GM19351 (cell line): ENCODE measurements around the gene MLN.

Source experiments
- ATAC-seq: cut with Tn5 transposase; IDR thresholded peaks from one replicate; pipeline ENCODE4 v1.9.1; 2021; ENCODE audit warnings: mild to moderate bottlenecking, moderate library complexity; ENCODE audit not compliant: unreplicated experiment

The MLN gene, protein sequence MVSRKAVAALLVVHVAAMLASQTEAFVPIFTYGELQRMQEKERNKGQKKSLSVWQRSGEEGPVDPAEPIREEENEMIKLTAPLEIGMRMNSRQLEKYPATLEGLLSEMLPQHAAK

DNA sequence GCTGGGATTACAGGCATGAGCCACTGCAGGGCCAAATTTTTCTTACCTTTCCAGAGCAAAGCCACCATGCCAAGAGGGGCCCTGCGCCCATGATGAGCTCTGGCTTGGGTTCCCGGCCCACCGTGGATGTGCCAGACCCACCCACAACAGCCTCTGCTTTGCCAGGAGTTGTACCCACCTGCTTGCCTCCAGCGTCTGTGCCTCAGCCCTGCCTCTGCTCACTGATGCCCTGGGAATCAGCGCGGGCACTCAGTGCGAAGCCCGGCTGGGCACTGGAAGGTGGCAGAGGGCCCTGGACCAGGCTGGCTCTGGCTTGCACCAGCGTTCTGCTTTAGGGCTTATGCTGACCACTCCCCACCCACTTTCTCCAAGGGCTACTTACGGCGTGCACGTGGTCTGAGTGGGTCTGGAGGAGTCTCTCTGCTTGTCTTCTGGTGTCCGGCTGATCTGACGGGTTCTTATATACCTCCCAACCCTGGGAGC is at the start of gene MLN:
Gene MLN (minus strand): TSS at position 433 of the 483 bp plus-strand sequence. CDS start 2,840 bp downstream, outside the sequence.
- no peak for ATAC-seq

DNA sequence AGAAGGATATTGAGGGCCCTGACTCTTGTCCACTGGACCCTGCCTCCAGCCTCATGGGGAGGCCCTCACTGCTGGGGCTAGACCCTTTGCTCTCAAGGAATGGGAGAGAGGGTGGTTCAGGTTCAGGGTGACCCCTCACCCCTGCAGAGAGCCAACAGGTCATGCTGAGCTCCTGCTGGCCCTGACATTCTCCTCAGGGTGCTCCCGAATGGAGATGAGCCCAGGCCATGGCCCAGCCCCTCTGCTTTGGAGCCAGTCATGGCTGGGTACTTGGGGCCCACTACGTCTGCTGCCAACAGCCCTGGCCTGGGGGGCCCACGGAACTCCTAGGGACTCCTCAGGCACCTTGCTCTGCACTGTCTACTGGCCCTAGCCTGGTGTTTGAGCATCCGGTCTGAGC is 49.2 kb upstream of the MLN start:
- ATAC-seq, result no peak

DNA sequence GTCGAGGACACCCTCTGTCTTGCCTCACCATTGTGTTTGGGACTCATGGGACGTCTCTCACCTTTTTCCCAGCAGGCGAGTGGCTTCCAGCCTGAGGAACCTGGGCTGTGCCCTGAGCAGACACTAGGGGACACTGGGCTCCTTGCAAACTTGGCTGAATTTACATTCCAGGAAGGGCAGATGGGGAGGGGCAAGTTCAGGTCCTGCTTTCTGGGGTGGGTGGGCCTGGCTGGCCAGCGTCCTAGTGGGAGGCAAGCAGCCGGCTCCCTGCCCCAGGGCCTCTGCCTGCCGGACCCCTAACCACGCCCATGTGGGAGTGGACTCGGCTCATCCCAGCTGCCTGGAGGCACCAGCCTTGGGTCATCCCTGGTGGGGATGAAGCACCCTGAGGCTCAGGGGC is 48.2 kb upstream of the MLN start:
- no peak for ATAC-seq

DNA sequence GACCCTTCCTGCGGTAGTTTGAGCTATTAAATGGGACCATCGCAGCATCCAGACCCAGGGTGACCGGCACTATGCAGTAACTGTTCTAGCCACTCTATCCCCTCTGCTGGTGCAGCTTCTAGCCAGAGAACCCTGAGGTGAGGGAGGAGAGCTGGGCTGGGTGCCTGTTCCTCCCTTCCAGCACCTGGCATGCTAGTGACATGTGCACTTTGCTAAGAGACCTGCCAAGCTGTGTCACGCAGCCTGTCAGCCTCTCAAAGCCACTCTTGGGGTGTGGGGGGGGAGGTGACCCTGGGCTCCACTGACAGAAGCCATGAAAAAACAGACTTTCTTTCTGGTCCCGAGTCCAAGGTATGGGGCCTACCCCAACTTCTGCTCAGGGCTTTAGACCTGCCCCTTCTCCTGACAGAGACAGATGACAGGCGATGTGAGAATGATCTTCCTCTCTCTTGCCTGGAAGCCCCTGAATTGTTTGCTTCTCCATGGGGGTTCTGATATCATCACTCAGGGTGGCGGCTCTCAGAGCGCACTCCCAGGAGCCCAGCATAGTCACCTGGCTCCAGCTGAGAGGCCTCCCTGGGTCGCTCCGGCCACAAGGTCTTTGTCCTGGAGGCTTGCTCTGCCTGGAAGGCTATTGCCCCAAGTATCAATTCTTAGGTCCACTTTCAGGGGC is 47.2 kb upstream of the MLN start:
- no peak for ATAC-seq

DNA sequence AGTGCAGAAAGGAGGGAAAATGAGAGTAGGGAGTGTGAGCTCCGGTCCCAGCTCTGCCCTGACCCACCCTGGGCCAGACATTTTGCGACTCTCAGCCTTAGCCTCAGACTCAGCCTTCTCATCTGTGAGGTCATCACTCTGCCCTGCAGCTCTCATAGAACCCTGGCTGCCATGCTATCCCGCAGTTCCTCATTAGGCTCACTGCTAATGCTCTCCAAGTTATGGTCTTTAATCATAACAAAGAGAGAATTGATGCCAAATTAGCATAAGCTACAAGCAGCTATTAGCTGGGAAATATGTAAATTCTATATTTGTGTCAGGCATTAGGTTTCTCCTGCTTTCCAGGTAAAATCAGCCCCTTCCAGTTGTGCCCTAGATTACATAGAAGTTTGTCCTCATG is 46.5 kb upstream of the MLN start:
- ATAC-seq, result no peak

DNA sequence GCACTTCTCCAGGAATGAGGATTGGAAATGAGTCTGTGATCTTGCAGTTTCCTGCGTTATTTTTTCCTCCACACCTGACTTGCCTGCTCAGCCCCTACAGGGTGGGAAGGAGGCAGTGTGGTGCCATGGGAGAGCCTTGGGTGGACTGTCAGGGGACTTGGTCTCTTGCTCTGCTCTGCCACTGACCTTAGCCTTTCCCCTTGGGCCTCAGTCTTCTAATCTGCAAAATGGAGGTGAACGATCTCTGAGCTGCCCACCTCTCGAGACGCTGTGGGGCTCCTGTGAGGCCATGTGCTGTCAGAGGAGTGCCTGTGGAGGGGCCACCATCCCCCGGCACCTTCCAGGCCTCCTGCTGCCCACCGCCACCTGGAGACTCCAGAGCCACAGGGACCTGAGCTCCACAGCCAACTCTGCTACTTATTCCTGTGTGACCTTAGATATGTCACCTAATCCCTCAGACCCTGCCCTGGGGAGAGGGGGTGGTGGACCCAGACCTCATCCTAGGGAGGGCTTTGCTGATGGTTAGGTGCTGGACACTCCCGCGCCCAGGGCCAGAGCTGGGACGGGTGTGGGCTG is 45.8 kb upstream of the MLN start:
- ATAC-seq, result no peak

DNA sequence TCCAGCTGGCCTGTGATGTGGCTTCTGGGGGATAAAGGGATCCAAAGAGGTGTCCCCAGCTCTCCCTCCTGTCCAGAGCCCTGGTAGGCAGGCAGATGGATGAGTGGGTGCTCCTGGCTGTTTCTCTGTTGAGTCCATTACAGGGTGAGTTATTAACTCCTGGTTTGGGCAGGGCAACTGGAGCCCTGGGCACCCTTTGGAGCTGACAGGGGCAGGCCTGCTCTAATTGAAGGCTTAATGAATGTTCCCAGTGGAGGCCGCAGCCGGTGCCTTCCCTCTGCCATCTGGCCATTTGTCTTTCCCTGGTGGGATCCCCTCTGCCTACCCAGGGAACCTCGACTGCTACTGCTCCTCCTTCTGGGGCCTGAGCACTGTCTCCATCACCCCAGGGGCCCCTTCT is 44.7 kb upstream of the MLN start:
- ATAC-seq, result no peak

DNA sequence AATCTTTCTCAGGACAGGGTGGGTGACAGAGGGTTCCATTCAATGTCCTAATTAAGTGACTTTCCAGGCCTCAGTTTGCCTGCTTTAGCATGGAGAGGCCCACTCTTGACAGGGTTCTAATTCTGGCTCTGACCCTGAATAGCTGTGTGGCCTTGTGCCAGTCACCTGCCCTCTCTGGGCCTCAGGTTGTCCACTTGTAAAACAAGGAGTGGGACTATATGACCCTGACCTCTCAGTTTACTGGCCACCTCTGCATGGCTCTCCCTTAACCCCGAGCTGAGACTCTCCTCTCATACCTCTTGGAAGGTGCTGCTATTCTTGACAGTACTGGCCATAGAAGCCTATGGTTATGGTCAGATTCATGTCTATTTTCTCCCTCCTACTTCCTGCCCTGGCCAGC is 44.1 kb upstream of the MLN start:
- ATAC-seq, result no peak

DNA sequence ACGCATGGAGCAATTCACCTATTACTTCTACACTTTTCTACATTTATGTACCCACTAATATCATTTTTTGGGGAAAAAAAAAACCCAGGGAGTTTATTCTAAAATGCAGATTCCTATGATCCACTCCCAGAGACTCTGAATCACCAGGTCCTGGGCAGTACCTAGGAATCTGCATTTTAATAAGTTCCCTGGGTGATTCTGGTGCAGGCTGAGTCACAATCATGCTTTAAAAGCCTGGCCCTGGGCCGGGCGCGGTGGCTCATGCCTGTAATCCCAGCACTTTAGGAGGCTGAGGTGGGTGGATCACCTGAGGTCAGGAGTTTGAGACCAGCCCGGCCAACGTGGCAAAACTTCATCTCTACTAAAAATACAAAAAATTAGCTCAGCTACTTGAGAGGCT is 43.3 kb upstream of the MLN start:
- no peak for ATAC-seq

DNA sequence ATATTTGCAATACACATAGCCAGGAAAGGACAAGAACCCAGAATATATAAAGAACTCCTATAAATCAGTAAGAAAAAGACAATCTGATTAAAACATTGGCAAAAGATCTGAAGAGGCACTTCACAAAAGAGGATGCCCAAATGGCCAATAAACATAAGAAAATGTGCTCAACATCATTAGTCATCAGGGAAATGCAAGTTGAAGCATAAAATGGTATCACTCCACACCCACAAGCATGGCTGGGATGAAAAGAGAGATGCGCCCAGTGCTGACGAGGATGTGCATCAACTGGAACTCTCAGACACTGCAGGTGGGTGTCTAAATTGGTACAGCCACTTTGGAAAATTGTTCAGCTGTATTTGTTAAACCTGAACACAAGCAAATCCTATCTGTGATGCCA is 42.4 kb upstream of the MLN start:
- ATAC-seq, result no peak

DNA sequence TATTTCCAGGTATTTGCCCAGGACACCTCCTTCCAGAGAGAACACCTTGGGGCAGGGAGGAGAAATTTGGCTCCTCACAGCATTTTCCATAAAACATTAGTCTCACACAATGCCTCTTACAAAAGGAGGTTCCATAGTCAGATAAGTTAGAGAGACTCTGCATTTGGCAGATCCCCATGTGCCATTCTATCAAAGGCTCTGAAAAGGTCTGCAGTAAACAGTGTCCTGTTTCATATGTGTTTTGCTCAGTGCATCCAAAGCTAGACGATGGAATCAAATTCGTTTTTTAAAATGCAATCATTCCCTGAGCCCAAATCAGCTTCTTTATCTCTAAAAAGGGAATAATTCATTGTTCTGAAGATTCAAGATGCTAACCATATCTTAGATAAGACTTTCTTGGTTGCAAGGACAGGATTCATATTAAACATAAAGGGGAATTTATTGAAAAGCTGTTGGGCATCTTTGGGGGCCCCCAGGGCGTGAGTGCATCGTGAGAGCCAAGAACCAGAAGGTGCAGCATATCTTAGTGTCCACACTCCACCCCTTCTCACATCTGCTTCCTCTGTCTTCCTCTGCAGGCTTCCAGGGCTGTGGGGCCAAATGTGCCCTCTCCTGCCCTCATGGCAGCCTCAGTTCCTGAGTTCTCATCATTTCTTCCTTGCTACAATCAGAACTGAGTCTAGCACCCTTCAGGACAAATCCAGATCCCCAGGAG is 41.4 kb upstream of the MLN start:
- no peak for ATAC-seq

DNA sequence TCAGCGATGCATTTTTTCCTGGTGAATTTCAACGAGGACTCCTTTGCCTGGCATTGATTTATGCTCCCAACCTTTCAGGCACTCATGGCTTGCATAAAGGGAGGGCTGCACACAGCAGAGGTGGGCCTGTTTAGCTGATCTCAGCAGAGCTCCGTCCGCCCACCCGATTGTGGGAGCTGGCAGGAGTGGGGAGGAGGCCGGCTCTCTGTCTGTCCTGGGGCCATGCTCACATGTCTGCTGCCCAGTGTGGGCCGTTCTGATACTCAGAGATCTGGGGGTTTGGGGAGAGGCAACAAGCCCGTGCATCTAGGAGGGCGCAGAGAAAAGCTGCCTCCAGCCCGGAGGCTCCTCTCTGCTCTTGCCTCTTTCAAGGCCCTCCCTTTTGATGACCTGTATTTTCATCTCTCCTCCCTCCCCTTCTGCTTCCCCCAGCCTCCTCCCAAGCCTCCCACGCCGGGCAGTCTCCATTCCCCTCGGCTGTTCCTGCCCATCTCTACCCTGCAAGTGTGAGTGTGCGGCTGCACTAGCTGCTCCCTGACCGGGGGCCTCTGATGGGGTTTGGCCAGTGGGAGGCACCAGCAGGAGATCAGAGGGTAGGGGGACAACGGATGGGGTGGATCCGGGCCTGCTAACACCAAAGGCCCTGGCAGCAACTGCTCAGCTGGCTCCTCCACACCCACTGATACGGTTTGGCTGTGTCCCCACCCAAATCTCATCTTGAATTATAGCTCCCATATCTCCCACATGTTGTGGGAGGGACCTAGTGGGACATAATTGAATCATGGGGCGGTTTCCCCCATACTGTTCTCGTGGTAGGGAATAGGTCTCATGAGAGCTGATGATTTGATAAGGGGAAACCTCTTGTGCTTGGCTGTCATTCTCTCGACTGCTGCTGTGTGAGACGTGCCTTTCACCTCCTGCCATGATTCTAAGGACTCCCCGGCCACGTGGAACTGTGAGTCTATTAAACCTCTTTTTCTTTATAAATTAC is 39.6 kb upstream of the MLN start:
- ATAC-seq, result no peak

DNA sequence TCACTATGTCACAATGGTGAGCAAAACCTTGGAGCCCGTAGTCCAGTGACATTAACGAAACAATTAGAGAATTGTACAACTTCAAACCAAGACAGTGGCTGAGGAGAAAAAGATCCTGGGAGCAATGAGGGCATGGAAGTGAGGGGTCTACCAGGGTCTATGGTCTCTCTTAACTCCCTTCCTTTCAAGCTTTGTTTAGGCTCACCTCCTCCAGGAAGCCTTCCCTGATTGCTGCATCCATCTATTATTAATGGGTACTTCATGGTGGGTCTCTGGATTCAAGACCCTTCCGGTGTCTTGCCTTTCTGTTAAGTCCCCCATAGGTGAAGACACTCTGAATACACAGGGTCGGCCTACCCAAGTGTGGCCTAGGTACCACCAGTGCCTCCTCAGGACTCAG is 38.1 kb upstream of the MLN start:
- no peak for ATAC-seq

DNA sequence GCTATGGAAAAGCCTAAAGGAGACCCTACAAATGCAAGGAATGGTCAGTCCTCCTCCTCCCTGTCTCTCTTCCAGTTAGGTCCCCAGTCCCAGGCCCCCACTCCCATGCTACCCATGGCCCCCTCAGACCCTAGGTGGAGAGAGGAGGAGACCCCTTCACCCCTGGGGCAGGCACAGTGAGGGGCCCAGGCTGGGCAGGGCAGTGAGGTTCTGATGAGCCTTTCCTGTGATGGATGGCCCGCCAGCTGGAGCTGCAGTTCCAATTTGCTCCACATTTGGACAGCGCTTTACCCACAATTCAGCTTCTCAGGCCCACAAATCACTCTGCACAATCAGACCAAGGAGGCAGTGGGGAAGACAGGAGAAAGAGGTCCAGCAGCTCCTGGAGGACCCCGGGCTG is 37.3 kb upstream of the MLN start:
- ATAC-seq, result no peak

DNA sequence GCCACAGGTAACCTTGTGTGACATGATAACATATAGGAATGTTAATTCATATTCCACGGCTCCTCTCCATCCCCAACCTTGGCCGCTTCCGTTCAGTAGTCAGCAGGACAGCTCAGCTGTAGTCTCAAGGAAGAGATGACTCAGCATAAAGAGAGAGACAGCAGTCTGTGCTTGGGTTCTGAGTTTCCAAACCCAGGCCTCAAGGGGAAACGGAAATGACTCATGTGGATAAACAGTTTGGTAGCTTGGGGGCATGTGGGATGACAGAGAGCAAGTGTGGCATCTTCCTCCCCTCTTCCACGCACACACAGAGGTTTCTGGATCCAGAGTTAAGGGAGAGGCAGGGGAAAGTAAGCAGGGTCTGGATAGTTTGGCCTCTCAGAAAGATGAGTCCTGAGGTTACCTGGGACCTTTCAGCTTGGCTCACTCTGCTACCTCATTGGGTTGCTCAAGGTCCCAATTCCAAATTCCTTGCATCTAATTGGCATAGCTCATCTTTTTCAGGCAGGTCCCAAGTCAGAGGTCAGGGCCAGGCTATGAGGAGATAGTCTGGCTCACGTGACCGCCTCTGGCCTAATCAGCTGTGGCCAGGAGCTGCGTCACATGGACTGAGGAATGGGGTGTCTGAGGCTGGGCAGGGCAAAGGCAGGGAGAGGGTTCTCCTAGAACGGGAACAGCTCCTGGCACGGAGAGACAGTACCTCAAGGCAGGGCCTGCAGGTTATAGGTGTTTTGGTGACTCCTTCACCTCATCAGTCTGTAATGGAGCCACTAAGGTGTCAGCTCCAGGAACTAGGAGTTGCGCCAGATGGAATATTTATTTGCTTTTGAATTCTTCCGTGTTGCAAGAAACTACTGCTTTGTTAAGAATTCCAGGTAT is 36.5 kb upstream of the MLN start:
- peak; percentile 50 for ATAC-seq

DNA sequence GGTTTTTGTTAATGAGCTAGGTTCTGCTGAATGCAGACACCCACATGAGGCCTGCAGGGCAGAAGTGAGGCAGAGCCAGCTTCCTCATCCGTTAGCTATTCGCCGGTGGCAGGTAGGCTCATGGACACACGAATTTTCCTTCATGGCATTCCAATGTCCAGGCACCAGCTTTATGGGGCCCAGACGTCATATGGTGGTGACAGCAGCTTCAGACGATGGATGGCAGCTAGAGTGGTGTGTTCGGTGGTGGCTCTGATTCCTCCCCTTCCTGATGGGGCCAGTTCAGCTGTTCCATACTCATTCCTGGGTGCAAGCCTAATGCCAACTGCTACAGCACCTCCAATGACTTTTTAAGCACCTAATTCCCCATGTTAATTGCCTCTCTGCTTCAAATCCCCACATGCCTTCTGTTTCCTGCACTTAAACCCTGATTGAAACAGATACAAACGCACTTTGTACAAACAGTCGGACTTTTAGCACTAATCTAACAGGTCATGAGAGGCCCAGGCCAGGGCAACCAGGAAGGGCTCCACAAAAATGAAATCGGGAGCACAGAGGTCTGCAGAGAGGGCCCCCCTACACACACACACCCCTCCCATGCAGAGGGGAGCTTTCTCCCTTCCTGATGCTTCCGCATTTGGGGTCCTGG is 35.7 kb upstream of the MLN start:
- no peak for ATAC-seq

DNA sequence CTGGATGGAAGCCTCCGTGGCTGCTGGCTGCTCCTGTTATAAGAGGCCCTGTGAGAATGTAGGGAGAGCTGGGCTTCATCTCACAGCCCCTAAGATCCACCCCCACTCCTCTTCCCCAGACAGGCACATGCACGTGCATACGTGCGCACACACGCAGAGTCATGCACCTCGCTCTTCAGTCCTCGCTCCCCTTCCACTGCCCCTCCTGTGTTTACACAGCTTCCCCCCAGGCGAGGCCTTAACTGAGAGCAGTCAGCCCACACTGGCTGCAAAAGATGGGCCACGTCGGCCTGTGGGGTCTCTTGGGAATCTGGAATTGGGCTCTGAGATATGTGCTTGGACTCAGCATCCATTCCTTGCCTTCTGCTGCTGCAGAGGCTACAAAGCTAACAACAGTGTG is 35.2 kb upstream of the MLN start:
- no peak for ATAC-seq

DNA sequence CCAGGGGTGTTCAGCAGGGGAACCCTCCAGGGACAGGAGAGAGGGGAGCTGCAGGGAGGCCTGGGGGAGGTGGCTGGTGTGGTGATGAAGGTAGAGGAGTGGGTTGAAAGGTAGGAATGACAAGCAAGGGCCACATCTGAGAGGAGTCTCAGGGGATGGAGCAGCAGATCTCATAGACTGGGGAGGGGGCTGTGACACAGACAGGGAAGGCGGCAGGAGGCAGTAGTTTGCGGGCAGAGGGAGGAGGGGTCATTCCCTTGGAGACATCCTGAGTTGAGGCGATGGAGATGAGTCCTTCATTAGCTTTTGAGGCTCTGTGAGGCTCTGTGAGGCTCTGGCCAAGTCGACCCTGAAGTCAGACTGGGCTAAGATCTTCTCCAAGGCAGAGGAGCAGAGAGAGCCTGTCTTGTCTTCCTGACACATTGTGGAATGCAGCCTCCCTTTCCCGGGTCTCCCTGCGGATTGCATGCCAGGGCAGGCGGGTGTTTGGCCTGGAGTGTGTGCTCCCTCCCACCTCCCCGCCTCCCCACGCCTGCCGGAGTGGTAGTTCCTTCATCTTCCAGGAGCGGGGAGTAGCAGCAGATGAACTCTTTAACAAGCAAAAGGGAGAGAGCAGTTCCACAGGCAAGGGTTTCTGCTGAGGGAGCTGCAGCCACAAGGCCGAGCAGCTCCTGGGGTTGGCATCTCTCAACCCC is 34.3 kb upstream of the MLN start:
- ATAC-seq, result no peak
